ENCODE data around the gene AK2. TPM values are rescaled to one million over a fixed set of nuclear protein-coding genes. Genes with fewer than 3 reads are reported as not detected.
A peak's percentile ranks its signal among the peaks of the same experiment; 100 is the strongest.

The AK2 gene
- total and polyA plus RNA-seq, 4 donors: 34.2 to 181 (median 115) TPM

DNA sequence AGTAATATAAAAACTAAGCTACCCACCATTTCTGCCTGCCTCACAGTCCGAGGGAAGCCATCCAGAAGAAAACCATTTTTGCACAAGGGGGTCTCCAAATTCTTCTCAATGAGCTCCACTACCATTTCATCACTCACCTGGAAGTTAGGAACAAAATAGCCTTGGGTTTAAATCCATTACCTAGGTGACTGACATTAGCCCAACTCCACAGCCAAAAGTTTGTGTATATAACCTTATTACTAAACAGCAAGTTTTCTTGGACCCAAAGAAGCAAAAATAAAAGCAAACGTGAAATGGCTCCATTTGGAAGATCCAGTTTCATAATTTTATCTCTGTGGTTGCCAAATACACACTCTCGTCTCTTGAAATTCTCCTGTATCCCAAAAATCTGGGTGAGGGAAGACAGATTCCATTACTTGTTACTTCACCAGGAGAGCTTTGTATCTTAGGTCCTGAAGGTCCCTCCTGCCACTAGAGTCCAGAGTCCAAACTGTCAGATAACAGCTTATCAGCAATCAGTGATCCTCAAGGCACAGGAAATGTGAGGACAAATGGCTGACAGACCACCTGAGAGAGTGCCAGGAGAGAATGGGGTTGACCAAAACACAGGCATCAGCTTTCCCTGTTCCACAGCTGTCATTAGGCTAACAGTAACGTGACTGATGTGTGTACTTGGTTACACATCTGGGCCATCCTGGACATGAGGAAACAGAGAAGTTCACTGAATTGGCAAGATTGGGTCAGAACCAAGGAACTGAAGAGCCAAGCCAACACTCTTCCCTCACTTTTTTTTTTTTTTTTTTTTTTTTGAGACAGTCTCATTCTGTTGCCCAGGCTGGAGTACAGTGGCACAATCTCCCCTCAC, 14.9 kb downstream of the AK2 start:
- H3K27ac ChIP-seq (ENCODE audit: low read depth in 1 of 2, low read length in 2 of 2): peak overlapping the region; percentile 17 to 78
- no peak for DNase-seq (ENCODE audit: low spot score)
- H3K4me3 ChIP-seq (ENCODE audit: low read depth in 1 of 3, low read length in 3 of 3): no peak overlapping the region
- H3K4me1 ChIP-seq (ENCODE audit: control insufficient read depth in 4 of 4, insufficient read depth in 4 of 4, low read length in 3 of 4): peaks cover 18 to 52% (median 46%) of the 10 kb centered on the region in 4 donors
- H3K9ac ChIP-seq (ENCODE audit: low read depth in 1 of 2, low read length in 2 of 2): no peak overlapping the region
- WGBS: 53% methylated on average over 4 of the region's 4 CpGs
- H3K36me3 ChIP-seq (ENCODE audit: control insufficient read depth in 4 of 4, insufficient read depth in 3 of 4, low read depth in 1 of 4, low read length in 3 of 4): peaks cover 7 to 45% (median 34%) of the 10 kb centered on the region in 4 donors
- TF ChIP-seq TAF1 (conservative IDR thresholded peaks at IDR 0.05) (no peak), RAD21 (IDR thresholded peaks at IDR 0.05) (no peak), SP1 (IDR thresholded peaks at IDR 0.05) (no peak), HNF4G (IDR thresholded peaks at IDR 0.05) (peak; percentile 23), HNF4A (conservative IDR thresholded peaks at IDR 0.05) (peak; percentile 52 to 63), NR2F2 (IDR thresholded peaks at IDR 0.05) (no peak), EGR1 (IDR thresholded peaks at IDR 0.05; ENCODE audit: low read depth in 2 of 2) (no peak), RXRA (IDR thresholded peaks at IDR 0.05) (peak in 1 of 2 donors; percentile 14), GABPA (IDR thresholded peaks at IDR 0.05 in 1 of 2, conservative IDR thresholded peaks at IDR 0.05 in 1 of 2) (no peak)
- TF ChIP-seq, protein P1, sequence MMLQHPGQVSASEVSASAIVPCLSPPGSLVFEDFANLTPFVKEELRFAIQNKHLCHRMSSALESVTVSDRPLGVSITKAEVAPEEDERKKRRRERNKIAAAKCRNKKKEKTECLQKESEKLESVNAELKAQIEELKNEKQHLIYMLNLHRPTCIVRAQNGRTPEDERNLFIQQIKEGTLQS (IDR thresholded peaks at IDR 0.05): no peak
- TF ChIP-seq, protein P2, sequence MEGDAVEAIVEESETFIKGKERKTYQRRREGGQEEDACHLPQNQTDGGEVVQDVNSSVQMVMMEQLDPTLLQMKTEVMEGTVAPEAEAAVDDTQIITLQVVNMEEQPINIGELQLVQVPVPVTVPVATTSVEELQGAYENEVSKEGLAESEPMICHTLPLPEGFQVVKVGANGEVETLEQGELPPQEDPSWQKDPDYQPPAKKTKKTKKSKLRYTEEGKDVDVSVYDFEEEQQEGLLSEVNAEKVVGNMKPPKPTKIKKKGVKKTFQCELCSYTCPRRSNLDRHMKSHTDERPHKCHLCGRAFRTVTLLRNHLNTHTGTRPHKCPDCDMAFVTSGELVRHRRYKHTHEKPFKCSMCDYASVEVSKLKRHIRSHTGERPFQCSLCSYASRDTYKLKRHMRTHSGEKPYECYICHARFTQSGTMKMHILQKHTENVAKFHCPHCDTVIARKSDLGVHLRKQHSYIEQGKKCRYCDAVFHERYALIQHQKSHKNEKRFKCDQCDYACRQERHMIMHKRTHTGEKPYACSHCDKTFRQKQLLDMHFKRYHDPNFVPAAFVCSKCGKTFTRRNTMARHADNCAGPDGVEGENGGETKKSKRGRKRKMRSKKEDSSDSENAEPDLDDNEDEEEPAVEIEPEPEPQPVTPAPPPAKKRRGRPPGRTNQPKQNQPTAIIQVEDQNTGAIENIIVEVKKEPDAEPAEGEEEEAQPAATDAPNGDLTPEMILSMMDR (IDR thresholded peaks at IDR 0.05; ENCODE audit: low read depth, low read length, missing input control): no peak
- TF ChIP-seq, protein P3, sequence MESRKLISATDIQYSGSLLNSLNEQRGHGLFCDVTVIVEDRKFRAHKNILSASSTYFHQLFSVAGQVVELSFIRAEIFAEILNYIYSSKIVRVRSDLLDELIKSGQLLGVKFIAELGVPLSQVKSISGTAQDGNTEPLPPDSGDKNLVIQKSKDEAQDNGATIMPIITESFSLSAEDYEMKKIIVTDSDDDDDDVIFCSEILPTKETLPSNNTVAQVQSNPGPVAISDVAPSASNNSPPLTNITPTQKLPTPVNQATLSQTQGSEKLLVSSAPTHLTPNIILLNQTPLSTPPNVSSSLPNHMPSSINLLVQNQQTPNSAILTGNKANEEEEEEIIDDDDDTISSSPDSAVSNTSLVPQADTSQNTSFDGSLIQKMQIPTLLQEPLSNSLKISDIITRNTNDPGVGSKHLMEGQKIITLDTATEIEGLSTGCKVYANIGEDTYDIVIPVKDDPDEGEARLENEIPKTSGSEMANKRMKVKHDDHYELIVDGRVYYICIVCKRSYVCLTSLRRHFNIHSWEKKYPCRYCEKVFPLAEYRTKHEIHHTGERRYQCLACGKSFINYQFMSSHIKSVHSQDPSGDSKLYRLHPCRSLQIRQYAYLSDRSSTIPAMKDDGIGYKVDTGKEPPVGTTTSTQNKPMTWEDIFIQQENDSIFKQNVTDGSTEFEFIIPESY (IDR thresholded peaks at IDR 0.05): no peak
- TF ChIP-seq, protein P4, sequence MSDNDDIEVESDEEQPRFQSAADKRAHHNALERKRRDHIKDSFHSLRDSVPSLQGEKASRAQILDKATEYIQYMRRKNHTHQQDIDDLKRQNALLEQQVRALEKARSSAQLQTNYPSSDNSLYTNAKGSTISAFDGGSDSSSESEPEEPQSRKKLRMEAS (IDR thresholded peaks at IDR 0.05): no peak
- H3K9me3 ChIP-seq (ENCODE audit: control insufficient read depth in 4 of 4, low read length in 3 of 4): no peaks in the 10 kb centered on the region
- no peaks in the 10 kb centered on the region for H3K27me3 ChIP-seq (ENCODE audit: control insufficient read depth in 4 of 4, insufficient read depth in 4 of 4, low read length in 3 of 4)

DNA sequence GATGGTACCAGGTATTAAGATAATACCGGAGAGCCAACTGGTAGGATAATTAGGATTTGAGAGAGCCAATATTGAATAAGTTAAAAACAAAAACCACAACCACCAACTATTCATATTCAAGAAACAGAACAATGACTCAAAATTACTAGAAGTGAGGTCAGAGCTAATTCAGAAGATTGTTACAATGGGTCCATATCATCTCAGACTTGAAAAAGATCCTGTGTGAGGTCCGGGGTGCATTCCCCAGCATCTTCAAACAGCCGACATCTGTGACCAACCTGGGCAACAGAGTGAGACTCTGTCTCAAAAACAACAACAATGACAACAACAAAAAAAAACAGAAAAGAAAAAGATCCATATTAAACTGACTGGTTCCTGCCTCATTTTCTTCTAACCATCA, 18.6 kb downstream of the AK2 start:
- Histone ChIP-seq H3K36me3 (ENCODE audit: control insufficient read depth in 4 of 4, insufficient read depth in 3 of 4, low read depth in 1 of 4, low read length in 3 of 4) (peaks cover 3 to 50% (median 35%) of the 10 kb centered on the region in 4 donors), H3K9me3 (ENCODE audit: control insufficient read depth in 4 of 4, low read length in 3 of 4) (no peaks in the 10 kb centered on the region), H3K4me1 (ENCODE audit: control insufficient read depth in 4 of 4, insufficient read depth in 4 of 4, low read length in 3 of 4) (peaks cover 14 to 42% (median 40%) of the 10 kb centered on the region in 4 donors), H3K9ac (ENCODE audit: low read depth in 1 of 2, low read length in 2 of 2) (no peak overlapping the region), H3K27ac (ENCODE audit: low read depth in 1 of 2, low read length in 2 of 2) (no peak overlapping the region), H3K27me3 (ENCODE audit: control insufficient read depth in 4 of 4, insufficient read depth in 4 of 4, low read length in 3 of 4) (no peaks in the 10 kb centered on the region), H3K4me3 (ENCODE audit: low read depth in 1 of 3, low read length in 3 of 3) (no peak overlapping the region)
- DNase-seq (ENCODE audit: low spot score): no peak
- WGBS: 93% methylated on average over 3 of the region's 3 CpGs
- TF ChIP-seq SP1 (IDR thresholded peaks at IDR 0.05) (no peak), NR2F2 (IDR thresholded peaks at IDR 0.05) (no peak), RAD21 (IDR thresholded peaks at IDR 0.05) (no peak), RXRA (IDR thresholded peaks at IDR 0.05) (no peak), FOXA2 (IDR thresholded peaks at IDR 0.05) (no peak), GABPA (IDR thresholded peaks at IDR 0.05 in 1 of 2, conservative IDR thresholded peaks at IDR 0.05 in 1 of 2) (no peak), FOXA1 (IDR thresholded peaks at IDR 0.05) (no peak), YY1 (IDR thresholded peaks at IDR 0.05) (no peak), TAF1 (conservative IDR thresholded peaks at IDR 0.05) (no peak)
- TF ChIP-seq, protein P2 (IDR thresholded peaks at IDR 0.05; ENCODE audit: low read depth, low read length, missing input control): no peak
- TF ChIP-seq, protein P4 (IDR thresholded peaks at IDR 0.05): no peak
- TF ChIP-seq, protein P3 (IDR thresholded peaks at IDR 0.05): no peak
- TF ChIP-seq, protein P1 (IDR thresholded peaks at IDR 0.05): no peak
